HepG2 (cell line): ENCODE results near the gene HDAC10. TPM values are rescaled to one million over a fixed set of nuclear protein-coding genes. Genes with fewer than 3 reads are reported as not detected.

Experiments
- ATAC-seq: fragments of 200-7000 bp; cut with Tn5 transposase; 3 replicates; pipeline ENCODE4 v1.9.1; 2020; ENCODE audit warnings: mild to moderate bottlenecking, moderate library complexity
- BruUV-seq: library from RNA; stranded (reverse); fragments of 400-500 nt; replicated peaks from 2 replicates; lab custom pipeline; 2021; lab: Mats Ljungman, UMichigan
- CTCF ChIA-PET: fragments of 300-600 bp; formaldehyde crosslinking; extraction: SDS; loops from one replicate; lab custom pipeline; 2021; ENCODE audit warnings: low total read pairs, inconsistent platforms, low intra/inter-chr PET ratio; lab: Yijun Ruan, JAX
- POLR2A ChIA-PET: fragments of 350-600 bp; sonication (Branson Sonifier 250); formaldehyde crosslinking; loops from one replicate; lab custom pipeline; 2020; ENCODE audit warnings: antibody characterized with exemption, inconsistent platforms; lab: Yijun Ruan, JAX
- DNase-seq: peaks from one replicate; pipeline ENCODE4 v3.0.0-alpha.2; 2015; ENCODE audit warnings: low spot score
- FAIRE-seq: peaks from 3 replicates; lab custom pipeline; 2011; peaks lifted over from hg19 to GRCh38; lab: Jason Lieb, UNC
- H2AFZ ChIP-seq: one replicate; pipeline ENCODE4 v1.6.1; 2011; ENCODE audit warnings: low read length, inconsistent platforms
- H3K27ac ChIP-seq: fragments of 300-600 bp; 3 replicates; pipeline ENCODE4 v1.8.0; 2011; ENCODE audit warnings: mixed run types, mild to moderate bottlenecking, mixed read lengths, low read length, inconsistent platforms; ENCODE audit not compliant: insufficient read depth; ENCODE audit errors: extremely low read length
- H3K27me3 ChIP-seq, 2 experiments: fragments of 200-600 bp in 1 of 2; 2 replicates in 1 of 2; 3 replicates in 1 of 2; pipeline versions ENCODE4 v1.6.0 to v1.8.0; 2011; ENCODE audit warnings: low read length in 2 of 2, mild to moderate bottlenecking in 2 of 2, moderate library complexity in 2 of 2, inconsistent platforms in 1 of 2; ENCODE audit not compliant: insufficient read depth in 2 of 2, control insufficient read depth in 1 of 2
- H3K36me3 ChIP-seq, 2 experiments: fragments of 200-600 bp in 1 of 2; replicated peaks in 1 of 2; 2 replicates in 1 of 2; 3 replicates in 1 of 2; pipeline versions ENCODE4 v1.5.1 to v1.8.0; 2011; ENCODE audit warnings: low read length in 2 of 2, inconsistent platforms in 1 of 2; ENCODE audit not compliant: insufficient read depth in 2 of 2, control insufficient read depth in 1 of 2
- H3K4me1 ChIP-seq: 2 replicates; pipeline ENCODE4 v1.5.1; 2012; ENCODE audit warnings: low read length, inconsistent platforms; ENCODE audit not compliant: insufficient read depth
- H3K4me2 ChIP-seq: 2 replicates; pipeline ENCODE4 v1.6.0; 2011; ENCODE audit warnings: low read depth, low read length, inconsistent platforms
- H3K4me3 ChIP-seq, 3 experiments: fragments of 200-600 bp in 1 of 3; sonication (generic), shearing (Covaris generic) in 1 of 3; replicated peaks in 1 of 3; 2 replicates each; pipeline ENCODE4 v1.5.1; 2011 to 2016; ENCODE audit warnings: low read length in 3 of 3, inconsistent platforms in 2 of 3, low read depth in 2 of 3, mild to moderate bottlenecking in 2 of 3, control low read depth in 1 of 3, mixed read lengths in 1 of 3; ENCODE audit not compliant: insufficient read depth in 1 of 3
- H3K79me2 ChIP-seq: one replicate; pipeline ENCODE4 v1.6.1; 2011; ENCODE audit warnings: low read length, inconsistent platforms; ENCODE audit not compliant: insufficient read depth
- H3K9ac ChIP-seq: 2 replicates; pipeline ENCODE4 v1.6.0; 2011; ENCODE audit warnings: mild to moderate bottlenecking, low read depth, low read length, inconsistent platforms; ENCODE audit not compliant: insufficient read depth
- H3K9me3 ChIP-seq: 2 replicates; pipeline ENCODE4 v1.5.1; 2012; ENCODE audit warnings: mild to moderate bottlenecking, low read length
- H4K20me1 ChIP-seq: 2 replicates; pipeline ENCODE4 v1.6.0; 2011; ENCODE audit warnings: inconsistent platforms, mild to moderate bottlenecking, low read length, moderate library complexity; ENCODE audit not compliant: insufficient read depth
- EP300 ChIP-seq, 3 experiments: sonication (generic) in 1 of 3; formaldehyde crosslinking in 1 of 3; IDR thresholded peaks; 2 replicates each; pipeline versions ENCODE4 v1.5.1 to v1.6.1; 2011 to 2020; ENCODE audit warnings: low read depth in 2 of 3, low read length in 2 of 3, borderline replicate concordance in 1 of 3, improper control_type of control experiment in 1 of 3, mild to moderate bottlenecking in 1 of 3, missing genetic modification reagents in 1 of 3, moderate library complexity in 1 of 3
- GATAD1 ChIP-seq: IDR thresholded peaks from 2 replicates; pipeline ENCODE4 v1.6.1; 2016; ENCODE audit warnings: missing genetic modification reagents, missing compliant biosample characterization
- HNF4A ChIP-seq: sonication (generic); formaldehyde crosslinking; IDR thresholded peaks from 2 replicates; pipeline ENCODE4 v1.4.0; 2020; ENCODE audit warnings: missing genetic modification reagents
- HNRNPL ChIP-seq: fragments of 200-400 bp; formaldehyde crosslinking; IDR thresholded peaks from 2 replicates; pipeline ENCODE4 v1.6.1; 2017; ENCODE audit warnings: mild to moderate bottlenecking, low read depth, low read length
- MIER3 ChIP-seq: IDR thresholded peaks from 2 replicates; pipeline ENCODE4 v1.6.1; 2016; ENCODE audit warnings: missing compliant biosample characterization, borderline replicate concordance
- POLR2A ChIP-seq, 2 experiments: IDR thresholded peaks; 2 replicates each; pipeline ENCODE4 v1.6.1; 2011; ENCODE audit warnings: low read depth in 2 of 2, low read length in 2 of 2, mild to moderate bottlenecking in 1 of 2, moderate library complexity in 1 of 2; ENCODE audit not compliant: insufficient read depth in 1 of 2
- RAD51 ChIP-seq: fragments of 450-650 bp; IDR thresholded peaks from 2 replicates; pipeline ENCODE4 v1.6.1; 2016; ENCODE audit warnings: borderline replicate concordance
- SAP130 ChIP-seq: IDR thresholded peaks from 2 replicates; pipeline ENCODE4 v1.6.1; 2016; ENCODE audit warnings: low read depth
- ZBTB33 ChIP-seq: sonication (generic); formaldehyde crosslinking; IDR thresholded peaks from 2 replicates; pipeline ENCODE4 v1.4.0; 2020; ENCODE audit warnings: missing genetic modification reagents
- ZC3H4 ChIP-seq: sonication (generic); formaldehyde crosslinking; IDR thresholded peaks from 2 replicates; pipeline ENCODE4 v1.4.0; 2020; ENCODE audit warnings: missing genetic modification reagents, borderline replicate concordance
- ZMAT5 ChIP-seq: sonication (generic); formaldehyde crosslinking; IDR thresholded peaks from 2 replicates; pipeline ENCODE4 v1.5.0; 2020; ENCODE audit warnings: mild to moderate bottlenecking, low read depth, missing genetic modification reagents, borderline replicate concordance
- ZNF343 ChIP-seq: sonication (generic); formaldehyde crosslinking; IDR thresholded peaks from 2 replicates; pipeline ENCODE4 v1.4.0; 2020; ENCODE audit warnings: mild to moderate bottlenecking, missing genetic modification reagents
- ZNF572 ChIP-seq: sonication (generic); formaldehyde crosslinking; IDR thresholded peaks from 2 replicates; pipeline ENCODE4 v1.5.1; 2020; ENCODE audit warnings: mild to moderate bottlenecking, missing genetic modification reagents
- ZNF672 ChIP-seq: sonication (generic); formaldehyde crosslinking; IDR thresholded peaks from 2 replicates; pipeline ENCODE4 v1.8.1; 2022; ENCODE audit warnings: missing genetic modification reagents
- ZNF83 ChIP-seq: sonication (generic); formaldehyde crosslinking; IDR thresholded peaks from 2 replicates; pipeline ENCODE4 v1.4.0; 2020; ENCODE audit warnings: missing genetic modification reagents, mild to moderate bottlenecking, borderline replicate concordance
- WGBS: methylation state at CpG from one replicate; pipeline ENCODE4 v1.1.6; 2017; ENCODE audit warnings: low lambda C conversion rate; 5-methylcytosine and 5-hydroxymethylcytosine counted together
- in situ Hi-C: cut with HindIII; loops from 2 replicates; pipeline ENCODE4 v1.10.0; 2017; ENCODE audit warnings: low pct_unique_long_range_greater_than_20kb; ENCODE audit not compliant: extremely low pct_ligation_motif_present
- intact Hi-C: fragments of 100-400 bp; cut with micrococcal nuclease; formaldehyde crosslinking; loops from one replicate; pipeline ENCODE4 v1.10.0; 2022; ENCODE audit not compliant: unreplicated experiment
- polyA plus RNA-seq, 8 experiments: library from polyadenylated mRNA; depleted of rRNA in 3 of 8; stranded (reverse) in 7 of 8; unstranded in 1 of 8; fragments of >200 nt; fragmentation: Illumina TruSeq in 4 of 8; extraction: Trizol in 4 of 8; gene quantifications; 2 replicates each; pipeline versions ENCODE4 v1.2.1 to v1.2.3, GENCODE V29; 2011 to 2016; ENCODE audit warnings: low read depth in 4 of 8, missing spikeins in 1 of 8, mixed read lengths in 1 of 8; ENCODE audit not compliant: insufficient read depth in 1 of 8
- total RNA-seq, 5 experiments: library from RNA; depleted of rRNA; stranded (reverse); fragments of >200 nt; fragmentation: Illumina TruSeq; extraction: Trizol; gene quantifications; 2 replicates each; pipeline ENCODE4 v1.2.3, GENCODE V29; 2016; ENCODE audit warnings: low read depth in 1 of 5
- TF ChIP-seq, protein P1 (sequence below): IDR thresholded peaks from 2 replicates; pipeline ENCODE4 v1.6.1; 2016; ENCODE audit warnings: missing compliant biosample characterization, missing genetic modification reagents, borderline replicate concordance
- TF ChIP-seq, protein P2 (sequence below): IDR thresholded peaks from 2 replicates; pipeline ENCODE4 v1.6.1; 2018; ENCODE audit warnings: missing genetic modification reagents, mild to moderate bottlenecking, missing compliant biosample characterization

Gene HDAC10
- total and polyA plus RNA-seq, 2 of the 13 experiments (the other 11 are each of a cell fraction or from before 2014, with no cell fraction given) = 13.9 to 14.9 TPM

GRCh38 chr22:50257451-50258360 is 6.6 kb upstream of the HDAC10 start:
- no TSS peak for BruUV-seq
- ChIA-PET CTCF (no interaction called here), POLR2A (no interaction called here)
- Histone ChIP-seq H2AFZ (no peak overlapping the region), H3K4me1 (peaks cover 33% of the 10 kb centered on the region), H3K4me3 (no peak overlapping the region), H4K20me1 (no peaks in the 10 kb centered on the region), H3K27ac (no peak overlapping the region), H3K27me3 (peaks cover 0 to 3% of the 10 kb centered on the region in 2 experiments; a peak in 2 of 5 replicates), H3K79me2 (no peaks in the 10 kb centered on the region), H3K9me3 (no peaks in the 10 kb centered on the region), H3K36me3 (peaks cover 3% of the 10 kb centered on the region in 2 experiments; a peak in 1 of 5 replicates), H3K4me2 (0 out of 2 replicates have a peak overlapping the region, but pooled peaks have one; percentile 18), H3K9ac (no peak overlapping the region)
- FAIRE-seq (no peak), ATAC-seq (no peak), DNase-seq (no peak)
- intact Hi-C loops = no loop called here
- 71% methylated on average over 14 of the region's 31 CpGs for WGBS
- in situ Hi-C loops = no loop called here
- TF ChIP-seq ZNF672 (no peak), ZNF572 (CRISPR knock-in tag) (no peak), POLR2A (IDR thresholded peaks at IDR 0.05; ENCODE audit: insufficient read depth in 1 of 2, low read depth in 2 of 2, low read length in 2 of 2) (no peak), ZMAT5 (CRISPR knock-in tag) (no peak), EP300 (IDR thresholded peaks at IDR 0.05; ENCODE audit: low read depth in 2 of 2, low read length in 2 of 2) (no peak), EP300 (CRISPR knock-in tag; IDR thresholded peaks at IDR 0.05; ENCODE audit: borderline replicate concordance) (no peak), ZNF343 (CRISPR knock-in tag) (no peak), ZBTB33 (CRISPR knock-in tag) (peak; percentile 22; the same call in 1 of the 2 replicates), ZNF83 (CRISPR knock-in tag) (no peak), SAP130 (CRISPR knock-in tag) (no peak), HNF4A (peak; percentile 42; the same call in 1 of the 2 replicates), HNRNPL (peak; percentile 92), MIER3 (CRISPR knock-in tag) (no peak), RAD51 (no peak), GATAD1 (CRISPR knock-in tag) (no peak), ZC3H4 (CRISPR knock-in tag) (no peak)
- TF ChIP-seq, protein P1, sequence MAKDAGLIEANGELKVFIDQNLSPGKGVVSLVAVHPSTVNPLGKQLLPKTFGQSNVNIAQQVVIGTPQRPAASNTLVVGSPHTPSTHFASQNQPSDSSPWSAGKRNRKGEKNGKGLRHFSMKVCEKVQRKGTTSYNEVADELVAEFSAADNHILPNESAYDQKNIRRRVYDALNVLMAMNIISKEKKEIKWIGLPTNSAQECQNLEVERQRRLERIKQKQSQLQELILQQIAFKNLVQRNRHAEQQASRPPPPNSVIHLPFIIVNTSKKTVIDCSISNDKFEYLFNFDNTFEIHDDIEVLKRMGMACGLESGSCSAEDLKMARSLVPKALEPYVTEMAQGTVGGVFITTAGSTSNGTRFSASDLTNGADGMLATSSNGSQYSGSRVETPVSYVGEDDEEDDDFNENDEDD (CRISPR knock-in tag) = no peak
- TF ChIP-seq, protein P2, sequence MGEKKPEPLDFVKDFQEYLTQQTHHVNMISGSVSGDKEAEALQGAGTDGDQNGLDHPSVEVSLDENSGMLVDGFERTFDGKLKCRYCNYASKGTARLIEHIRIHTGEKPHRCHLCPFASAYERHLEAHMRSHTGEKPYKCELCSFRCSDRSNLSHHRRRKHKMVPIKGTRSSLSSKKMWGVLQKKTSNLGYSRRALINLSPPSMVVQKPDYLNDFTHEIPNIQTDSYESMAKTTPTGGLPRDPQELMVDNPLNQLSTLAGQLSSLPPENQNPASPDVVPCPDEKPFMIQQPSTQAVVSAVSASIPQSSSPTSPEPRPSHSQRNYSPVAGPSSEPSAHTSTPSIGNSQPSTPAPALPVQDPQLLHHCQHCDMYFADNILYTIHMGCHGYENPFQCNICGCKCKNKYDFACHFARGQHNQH (CRISPR knock-in tag) = no peak
